Measurements from ENCODE around the gene ELL. TPM values are rescaled to one million over a fixed set of nuclear protein-coding genes. Genes with fewer than 3 reads are reported as not detected.
"Not testable (repeated sequence)": the region's sequence is repeated elsewhere in the genome, so short reads cannot be mapped to it uniquely, and the experiment has no call there.

ELL gene
- total and polyA plus RNA-seq, 9 donors = 1.6 to 22.3 (median 17.0) TPM

DNA sequence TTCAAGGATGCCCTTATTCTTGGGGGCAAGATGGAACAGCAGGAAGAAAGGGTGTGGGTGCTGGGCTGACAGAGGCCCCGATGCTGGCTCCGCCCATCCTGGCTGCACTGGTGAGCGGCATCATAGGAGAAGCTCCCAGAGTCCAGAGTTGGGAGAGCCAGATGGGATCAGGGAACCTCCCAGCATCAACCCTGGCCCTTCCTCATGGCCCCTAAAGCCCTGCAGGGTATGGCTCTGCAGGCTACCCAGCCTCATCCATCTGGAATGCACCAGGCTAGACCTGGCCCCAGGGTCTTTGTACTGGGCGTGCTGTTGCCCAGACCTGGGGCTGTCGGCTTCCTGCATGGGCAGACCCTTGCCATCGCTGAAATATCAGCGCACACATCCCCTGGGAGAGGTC, 7.9 kb upstream of the ELL start:
- no peak for TF ChIP-seq POLR2A (IDR thresholded peaks at IDR 0.05)
- TF ChIP-seq, protein P1, sequence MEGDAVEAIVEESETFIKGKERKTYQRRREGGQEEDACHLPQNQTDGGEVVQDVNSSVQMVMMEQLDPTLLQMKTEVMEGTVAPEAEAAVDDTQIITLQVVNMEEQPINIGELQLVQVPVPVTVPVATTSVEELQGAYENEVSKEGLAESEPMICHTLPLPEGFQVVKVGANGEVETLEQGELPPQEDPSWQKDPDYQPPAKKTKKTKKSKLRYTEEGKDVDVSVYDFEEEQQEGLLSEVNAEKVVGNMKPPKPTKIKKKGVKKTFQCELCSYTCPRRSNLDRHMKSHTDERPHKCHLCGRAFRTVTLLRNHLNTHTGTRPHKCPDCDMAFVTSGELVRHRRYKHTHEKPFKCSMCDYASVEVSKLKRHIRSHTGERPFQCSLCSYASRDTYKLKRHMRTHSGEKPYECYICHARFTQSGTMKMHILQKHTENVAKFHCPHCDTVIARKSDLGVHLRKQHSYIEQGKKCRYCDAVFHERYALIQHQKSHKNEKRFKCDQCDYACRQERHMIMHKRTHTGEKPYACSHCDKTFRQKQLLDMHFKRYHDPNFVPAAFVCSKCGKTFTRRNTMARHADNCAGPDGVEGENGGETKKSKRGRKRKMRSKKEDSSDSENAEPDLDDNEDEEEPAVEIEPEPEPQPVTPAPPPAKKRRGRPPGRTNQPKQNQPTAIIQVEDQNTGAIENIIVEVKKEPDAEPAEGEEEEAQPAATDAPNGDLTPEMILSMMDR (IDR thresholded peaks at IDR 0.05) = no peak
- TF ChIP-seq EP300 (IDR thresholded peaks at IDR 0.05) = no peak
- no peak for DNase-seq
- WGBS, 3 donors = 54 to 74% (median 59%) methylated on average over 7 of the region's 7 CpGs
- Histone ChIP-seq H3K4me3 (no peak overlapping the region), H3K27me3 (no peaks in the 10 kb centered on the region), H3K4me1 (ENCODE audit: insufficient read depth) (no peaks in the 10 kb centered on the region), H3K27ac (no peak overlapping the region), H3K36me3 (no peaks in the 10 kb centered on the region), H3K9me3 (no peaks in the 10 kb centered on the region)
- intact Hi-C loops (cut with DNase I) = no loop called here

DNA sequence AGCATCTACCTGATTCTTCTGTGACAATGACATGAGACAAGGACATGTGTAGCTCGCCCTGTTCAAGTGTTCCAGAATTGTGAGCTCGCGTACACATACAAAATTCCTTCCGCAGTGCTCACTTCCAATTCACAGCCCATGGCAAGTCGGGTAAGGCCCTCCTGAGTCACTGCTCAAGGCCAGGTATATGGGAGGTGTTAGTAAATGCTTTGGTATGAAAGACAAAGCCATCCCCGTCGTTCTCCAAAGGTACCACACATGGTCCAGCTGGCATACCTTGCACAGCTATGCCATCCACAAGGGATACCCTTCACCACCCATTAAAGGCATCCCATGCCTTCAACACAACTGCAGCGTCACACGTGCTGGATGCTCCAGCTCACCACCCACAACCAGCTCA, 4.4 kb upstream of the ELL start:
- no peaks in the 10 kb centered on the region for H3K27me3 ChIP-seq
- intact Hi-C loops (cut with DNase I) = no loop called here

DNA sequence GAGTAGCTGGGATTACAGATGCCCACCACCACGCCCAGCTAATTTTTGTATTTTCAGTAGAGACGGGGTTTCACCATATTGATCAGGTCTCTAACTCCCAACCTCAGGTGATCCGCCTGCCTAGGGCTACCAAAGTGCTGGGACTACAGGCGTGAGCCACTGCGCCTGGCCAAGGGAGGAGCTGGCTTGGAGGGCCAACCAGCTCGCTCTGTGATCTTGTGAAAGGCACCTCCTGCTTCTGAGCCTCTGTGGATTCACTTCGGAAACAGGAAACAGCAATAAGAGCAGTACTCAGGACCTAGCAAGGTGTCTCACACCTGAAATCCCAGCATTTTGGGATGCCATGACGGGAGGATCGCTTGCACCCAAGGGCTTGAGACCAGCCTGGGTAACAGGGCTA, 2.0 kb upstream of the ELL start:
- H3K36me3 ChIP-seq = no peaks in the 10 kb centered on the region
- no peaks in the 10 kb centered on the region for H3K27me3 ChIP-seq
- no peak overlapping the region for H3K27ac ChIP-seq
- H3K4me1 ChIP-seq (ENCODE audit: insufficient read depth) = peaks cover 3% of the 10 kb centered on the region
- intact Hi-C loops (cut with DNase I) = loop anchor here in 1 of 4 donors (5.0 kb wide), 1 partner anchor 57 kb away; no protein-coding TSS in a partner anchor
- 92 to 94% (median 92%) methylated on average over 9 of the region's 9 CpGs for WGBS, 3 donors
- no peak overlapping the region for H3K4me3 ChIP-seq
- no peaks in the 10 kb centered on the region for H3K9me3 ChIP-seq
- TF ChIP-seq POLR2A (IDR thresholded peaks at IDR 0.05) (no peak), EP300 (IDR thresholded peaks at IDR 0.05) (no peak)
- TF ChIP-seq, protein P1 (IDR thresholded peaks at IDR 0.05) = no peak
- DNase-seq = no peak

More for the DNA sequence above, 4.4 kb upstream of the ELL start:
- Histone ChIP-seq H3K27ac (no peak overlapping the region), H3K4me1 (ENCODE audit: insufficient read depth) (no peaks in the 10 kb centered on the region), H3K9me3 (no peaks in the 10 kb centered on the region), H3K36me3 (no peaks in the 10 kb centered on the region), H3K4me3 (no peak overlapping the region)
- DNase-seq = no peak
- 82 to 84% (median 82%) methylated on average over 9 of the region's 9 CpGs for WGBS, 3 donors
- TF ChIP-seq EP300 (IDR thresholded peaks at IDR 0.05) (no peak), POLR2A (IDR thresholded peaks at IDR 0.05) (no peak)
- TF ChIP-seq, protein P1 (IDR thresholded peaks at IDR 0.05) = no peak

DNA sequence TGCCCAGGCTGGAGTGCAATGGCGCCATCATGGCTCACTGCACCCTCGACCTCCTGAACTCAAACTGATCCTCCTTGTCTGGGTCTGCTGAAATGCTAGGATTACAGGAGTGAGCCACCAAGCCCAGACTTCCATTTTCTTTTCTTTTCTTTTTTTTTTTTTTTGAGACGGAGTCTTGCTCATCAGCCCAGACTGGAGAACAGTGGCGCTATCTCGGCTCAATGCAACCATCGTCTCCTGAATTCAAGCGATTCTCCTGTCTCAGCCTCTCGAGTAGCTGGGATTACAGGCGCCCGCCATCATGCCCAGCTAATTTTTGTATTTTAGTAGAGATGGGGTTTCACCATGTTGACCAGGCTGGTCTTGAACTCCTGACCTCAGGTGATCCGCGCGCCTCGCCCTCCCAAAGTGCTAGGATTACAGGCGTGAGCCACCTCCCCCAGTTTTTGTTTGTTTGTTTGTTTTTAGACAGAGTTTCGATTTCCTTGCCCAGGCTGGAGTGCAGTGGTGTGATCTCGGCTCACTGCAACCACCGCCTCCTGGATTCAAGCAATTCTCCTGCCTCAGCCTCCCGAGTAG, 1.1 kb upstream of the ELL start:
- 55 to 65% (median 63%) methylated on average over 19 of the region's 19 CpGs for WGBS, 3 donors
- H3K27ac ChIP-seq, H3K27me3 ChIP-seq: not testable (repeated sequence)

DNA sequence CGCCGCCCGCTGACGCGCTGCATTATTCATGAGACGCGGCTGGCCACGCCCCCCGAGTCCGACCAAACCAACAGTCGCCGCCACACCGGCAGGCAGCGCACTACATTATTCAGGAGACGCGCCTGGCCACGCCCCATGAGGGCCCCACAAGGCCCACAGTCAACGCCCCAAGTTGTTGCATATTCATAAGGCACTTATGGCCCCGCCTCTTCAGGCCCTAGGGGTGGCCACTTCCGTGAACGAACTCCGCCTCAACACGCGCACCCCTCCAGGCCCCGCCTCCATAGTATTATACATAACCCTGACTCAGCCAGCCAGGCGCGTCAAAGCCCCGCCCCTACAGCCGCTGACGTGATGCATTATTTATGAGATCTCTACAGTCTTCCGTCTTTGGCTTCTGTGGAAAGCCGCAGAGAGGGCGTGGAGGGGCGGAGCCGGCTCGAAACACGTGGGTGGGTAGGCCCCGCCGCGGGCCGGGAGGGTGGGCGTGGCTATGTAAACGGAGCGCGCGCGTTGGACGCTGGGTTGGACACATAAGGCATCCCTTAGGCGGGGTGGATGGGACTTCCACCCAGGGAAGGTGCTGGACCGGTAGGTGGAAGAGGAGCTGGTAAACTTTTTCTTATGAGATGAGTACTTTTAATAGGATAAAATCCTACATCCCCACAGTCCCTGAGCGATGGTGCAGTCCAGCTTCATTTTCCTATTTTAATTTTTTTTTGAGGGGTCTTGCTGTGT, 423 bp upstream of the ELL start:
- no peaks in the 10 kb centered on the region for H3K36me3 ChIP-seq
- no peaks in the 10 kb centered on the region for H3K9me3 ChIP-seq
- DNase-seq = peak; percentile 100
- peak overlapping the region; percentile 94 for H3K4me3 ChIP-seq
- H3K27me3 ChIP-seq = no peaks in the 10 kb centered on the region
- peak overlapping the region; percentile 85 to 98 for H3K27ac ChIP-seq
- intact Hi-C loops (cut with DNase I) = loop anchor here in 1 of 4 donors (5.0 kb wide), 1 partner anchor 55 kb away; no protein-coding TSS in a partner anchor
- TF ChIP-seq POLR2A (IDR thresholded peaks at IDR 0.05) (peak; percentile 29), EP300 (IDR thresholded peaks at IDR 0.05) (no peak)
- TF ChIP-seq, protein P1 (IDR thresholded peaks at IDR 0.05) = peak in 2 of 3 donors; percentile 13 to 22
- peaks cover 6% of the 10 kb centered on the region for H3K4me1 ChIP-seq (ENCODE audit: insufficient read depth)
- WGBS, 3 donors = 1% methylated on average over 48 to 51 of the region's 51 CpGs

More for the DNA sequence above, 1.1 kb upstream of the ELL start:
- DNase-seq = peak in 3 of 5 donors; percentile 41 to 58 (median 55)
- intact Hi-C loops (cut with DNase I) = loop anchor here in 1 of 4 donors (5.0 kb wide), 1 partner anchor 56 kb away; no protein-coding TSS in a partner anchor
- H3K36me3 ChIP-seq; H3K4me1 ChIP-seq (ENCODE audit: insufficient read depth); H3K4me3 ChIP-seq; H3K9me3 ChIP-seq: not testable (repeated sequence)

Data from ovary (tissue), 9 donors.